Measurements from ENCODE around the gene G0S2.

DNA sequence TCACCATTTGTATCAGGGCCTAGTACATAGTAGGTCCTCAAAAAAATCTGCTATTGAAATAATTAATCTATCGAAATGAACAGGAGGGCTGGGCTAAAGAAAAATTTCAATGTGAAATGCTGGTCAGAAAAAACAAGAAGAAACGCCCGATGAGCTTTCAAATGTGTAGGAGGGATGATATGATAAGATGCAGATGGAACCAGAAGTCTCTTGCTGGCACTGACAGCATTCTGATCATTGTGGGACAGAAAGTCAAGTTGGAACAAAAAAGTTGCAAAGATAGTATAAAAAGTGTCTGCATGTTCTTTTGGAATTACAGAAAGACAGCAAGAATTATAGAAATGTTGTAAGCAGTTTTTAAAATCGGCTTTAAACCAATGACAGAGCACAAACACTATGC lies 11.1 kb downstream of the G0S2 start:
- TF ChIP-seq, protein P1, sequence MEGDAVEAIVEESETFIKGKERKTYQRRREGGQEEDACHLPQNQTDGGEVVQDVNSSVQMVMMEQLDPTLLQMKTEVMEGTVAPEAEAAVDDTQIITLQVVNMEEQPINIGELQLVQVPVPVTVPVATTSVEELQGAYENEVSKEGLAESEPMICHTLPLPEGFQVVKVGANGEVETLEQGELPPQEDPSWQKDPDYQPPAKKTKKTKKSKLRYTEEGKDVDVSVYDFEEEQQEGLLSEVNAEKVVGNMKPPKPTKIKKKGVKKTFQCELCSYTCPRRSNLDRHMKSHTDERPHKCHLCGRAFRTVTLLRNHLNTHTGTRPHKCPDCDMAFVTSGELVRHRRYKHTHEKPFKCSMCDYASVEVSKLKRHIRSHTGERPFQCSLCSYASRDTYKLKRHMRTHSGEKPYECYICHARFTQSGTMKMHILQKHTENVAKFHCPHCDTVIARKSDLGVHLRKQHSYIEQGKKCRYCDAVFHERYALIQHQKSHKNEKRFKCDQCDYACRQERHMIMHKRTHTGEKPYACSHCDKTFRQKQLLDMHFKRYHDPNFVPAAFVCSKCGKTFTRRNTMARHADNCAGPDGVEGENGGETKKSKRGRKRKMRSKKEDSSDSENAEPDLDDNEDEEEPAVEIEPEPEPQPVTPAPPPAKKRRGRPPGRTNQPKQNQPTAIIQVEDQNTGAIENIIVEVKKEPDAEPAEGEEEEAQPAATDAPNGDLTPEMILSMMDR (IDR thresholded peaks at IDR 0.05) = no peak
- TF ChIP-seq POLR2AphosphoS5 (IDR thresholded peaks at IDR 0.05) = no peak
- TF ChIP-seq POLR2A (IDR thresholded peaks at IDR 0.05) = no peak

Data from sigmoid colon (tissue), 4 donors.